ENCODE results near the gene AOPEP. TPM values are rescaled to one million over a fixed set of nuclear protein-coding genes. Genes with fewer than 3 reads are reported as not detected.

Gene AOPEP
- polyA plus RNA-seq, 2 of the 4 experiments (the other 2 are of a cell fraction): 226 to 266 TPM

- TF ChIP-seq, protein P1, sequence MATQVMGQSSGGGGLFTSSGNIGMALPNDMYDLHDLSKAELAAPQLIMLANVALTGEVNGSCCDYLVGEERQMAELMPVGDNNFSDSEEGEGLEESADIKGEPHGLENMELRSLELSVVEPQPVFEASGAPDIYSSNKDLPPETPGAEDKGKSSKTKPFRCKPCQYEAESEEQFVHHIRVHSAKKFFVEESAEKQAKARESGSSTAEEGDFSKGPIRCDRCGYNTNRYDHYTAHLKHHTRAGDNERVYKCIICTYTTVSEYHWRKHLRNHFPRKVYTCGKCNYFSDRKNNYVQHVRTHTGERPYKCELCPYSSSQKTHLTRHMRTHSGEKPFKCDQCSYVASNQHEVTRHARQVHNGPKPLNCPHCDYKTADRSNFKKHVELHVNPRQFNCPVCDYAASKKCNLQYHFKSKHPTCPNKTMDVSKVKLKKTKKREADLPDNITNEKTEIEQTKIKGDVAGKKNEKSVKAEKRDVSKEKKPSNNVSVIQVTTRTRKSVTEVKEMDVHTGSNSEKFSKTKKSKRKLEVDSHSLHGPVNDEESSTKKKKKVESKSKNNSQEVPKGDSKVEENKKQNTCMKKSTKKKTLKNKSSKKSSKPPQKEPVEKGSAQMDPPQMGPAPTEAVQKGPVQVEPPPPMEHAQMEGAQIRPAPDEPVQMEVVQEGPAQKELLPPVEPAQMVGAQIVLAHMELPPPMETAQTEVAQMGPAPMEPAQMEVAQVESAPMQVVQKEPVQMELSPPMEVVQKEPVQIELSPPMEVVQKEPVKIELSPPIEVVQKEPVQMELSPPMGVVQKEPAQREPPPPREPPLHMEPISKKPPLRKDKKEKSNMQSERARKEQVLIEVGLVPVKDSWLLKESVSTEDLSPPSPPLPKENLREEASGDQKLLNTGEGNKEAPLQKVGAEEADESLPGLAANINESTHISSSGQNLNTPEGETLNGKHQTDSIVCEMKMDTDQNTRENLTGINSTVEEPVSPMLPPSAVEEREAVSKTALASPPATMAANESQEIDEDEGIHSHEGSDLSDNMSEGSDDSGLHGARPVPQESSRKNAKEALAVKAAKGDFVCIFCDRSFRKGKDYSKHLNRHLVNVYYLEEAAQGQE (IDR thresholded peaks at IDR 0.05): no peak
- TF ChIP-seq FOSL2 (IDR thresholded peaks at IDR 0.05) (peak; percentile 49; the same call in 1 of the 2 replicates), FOSL2 (CRISPR knock-in tag; IDR thresholded peaks at IDR 0.05) (peak; percentile 80), NFE2L2 (conservative IDR thresholded peaks at IDR 0.05; ENCODE audit: low read length) (no peak), TP53 (CRISPR knock-in tag; IDR thresholded peaks at IDR 0.05) (no peak)
Observed at GRCh38 chr9:94912700-94913249, 186.3 kb downstream of the AOPEP start (continued).

- ATAC-seq (no peak), DNase-seq (ENCODE audit: low read depth in 1 of 2, low spot score in 1 of 2) (no peak), FAIRE-seq (peak; percentile 18)
- POLR2A ChIA-PET: interaction anchor here (0.5 to 8.5 kb wide), 15 partner anchors 9 to 193 kb away, joined by 3 to 93 read pairs (median 5); no protein-coding TSS in a partner anchor
- Histone ChIP-seq H3K27ac (peak overlapping the region; percentile 97 to 99), H3K4me1 (peaks cover 96% of the 10 kb centered on the region), H3K4me2 (peak overlapping the region; percentile 89), H3K4me3 (no peak overlapping the region), H3K9me3 (no peaks in the 10 kb centered on the region)
- peak; percentile 80 for TF ChIP-seq FOSB (CRISPR knock-in tag; IDR thresholded peaks at IDR 0.05)
- TF ChIP-seq HOXA7 (CRISPR knock-in tag; IDR thresholded peaks at IDR 0.05): peak; percentile 12; the same call in 1 of the 2 replicates
- TF ChIP-seq EHF (CRISPR knock-in tag; IDR thresholded peaks at IDR 0.05): no peak; the same call in 1 of the 2 replicates
- TF ChIP-seq FOXS1 (CRISPR knock-in tag; IDR thresholded peaks at IDR 0.05): 0 out of 2 replicates have a peak, but pooled peaks have one; percentile 10
- TF ChIP-seq ZNF302 (CRISPR knock-in tag; IDR thresholded peaks at IDR 0.05): peak; percentile 33; the same call in 1 of the 2 replicates
- TF ChIP-seq HEYL (CRISPR knock-in tag; IDR thresholded peaks at IDR 0.05): 0 out of 2 replicates have a peak, but pooled peaks have one; percentile 74
- TF ChIP-seq, protein P2, sequence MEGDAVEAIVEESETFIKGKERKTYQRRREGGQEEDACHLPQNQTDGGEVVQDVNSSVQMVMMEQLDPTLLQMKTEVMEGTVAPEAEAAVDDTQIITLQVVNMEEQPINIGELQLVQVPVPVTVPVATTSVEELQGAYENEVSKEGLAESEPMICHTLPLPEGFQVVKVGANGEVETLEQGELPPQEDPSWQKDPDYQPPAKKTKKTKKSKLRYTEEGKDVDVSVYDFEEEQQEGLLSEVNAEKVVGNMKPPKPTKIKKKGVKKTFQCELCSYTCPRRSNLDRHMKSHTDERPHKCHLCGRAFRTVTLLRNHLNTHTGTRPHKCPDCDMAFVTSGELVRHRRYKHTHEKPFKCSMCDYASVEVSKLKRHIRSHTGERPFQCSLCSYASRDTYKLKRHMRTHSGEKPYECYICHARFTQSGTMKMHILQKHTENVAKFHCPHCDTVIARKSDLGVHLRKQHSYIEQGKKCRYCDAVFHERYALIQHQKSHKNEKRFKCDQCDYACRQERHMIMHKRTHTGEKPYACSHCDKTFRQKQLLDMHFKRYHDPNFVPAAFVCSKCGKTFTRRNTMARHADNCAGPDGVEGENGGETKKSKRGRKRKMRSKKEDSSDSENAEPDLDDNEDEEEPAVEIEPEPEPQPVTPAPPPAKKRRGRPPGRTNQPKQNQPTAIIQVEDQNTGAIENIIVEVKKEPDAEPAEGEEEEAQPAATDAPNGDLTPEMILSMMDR (IDR thresholded peaks at IDR 0.05): no peak
- 0 out of 2 replicates have a peak, but pooled peaks have one; percentile 16 for TF ChIP-seq HOXB13 (CRISPR knock-in tag; IDR thresholded peaks at IDR 0.05; ENCODE audit: low read depth)
- peak; percentile 43; the same call in 1 of the 2 replicates for TF ChIP-seq RARB (CRISPR knock-in tag; IDR thresholded peaks at IDR 0.05)
- CTCF ChIA-PET: interaction anchor here (1.3 to 10.0 kb wide), 8 partner anchors 9 to 130 kb away, joined by 3 to 64 read pairs (median 6); no protein-coding TSS in a partner anchor
- WGBS (ENCODE audit: missing lambda C conversion rate): 11% methylated on average over 4 of the region's 4 CpGs
Observed at GRCh38 chr9:94913550-94913949, 187.1 kb downstream of the AOPEP start.

DNA sequence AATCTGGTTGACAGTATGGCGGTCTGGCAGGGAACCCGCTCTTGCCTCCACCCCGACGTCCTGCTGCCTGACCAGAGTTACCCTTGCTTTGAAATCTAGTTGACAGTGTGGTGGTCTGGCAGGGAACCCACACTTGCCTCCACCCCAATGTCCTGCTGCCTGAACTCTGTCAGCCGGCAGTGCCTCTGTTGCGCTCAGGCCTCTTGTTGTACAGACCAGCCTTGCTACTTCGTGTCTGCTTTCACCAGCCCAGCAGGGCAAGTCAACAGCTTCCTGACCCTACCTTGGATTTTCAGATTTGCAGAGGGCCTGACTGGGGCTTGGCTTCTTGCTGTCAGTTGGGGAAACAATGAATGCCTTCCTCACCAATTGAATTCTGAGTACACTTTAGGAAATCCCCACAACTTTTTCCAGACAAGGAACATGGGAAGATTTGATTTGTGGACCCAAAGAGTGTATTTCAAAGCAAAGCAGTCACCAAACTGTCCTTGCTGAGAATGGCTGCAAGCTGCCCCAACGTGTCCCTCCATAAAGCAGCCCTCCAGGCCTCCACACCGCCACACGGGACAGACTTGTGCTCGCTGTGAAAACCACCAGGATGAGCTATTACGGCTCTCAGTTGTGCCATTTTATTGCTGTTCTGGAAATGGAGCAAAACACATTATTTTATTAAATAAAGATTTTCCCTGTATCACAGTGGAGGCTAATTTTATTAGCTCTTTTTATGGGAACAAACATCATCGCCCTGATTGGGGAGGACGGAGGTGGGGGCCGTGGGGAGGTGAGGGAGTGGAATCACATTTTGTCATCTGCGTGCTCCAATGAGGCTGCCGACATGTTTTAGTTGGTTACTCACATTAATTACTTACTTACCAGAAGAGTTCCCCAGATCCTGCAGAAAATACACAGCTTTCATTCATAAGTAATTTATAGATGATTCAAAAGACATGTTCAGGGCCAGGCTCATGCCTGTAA lies 189.3 kb downstream of the AOPEP start:
- peaks cover 95% of the 10 kb centered on the region for H3K4me1 ChIP-seq
- no peak overlapping the region for H3K4me2 ChIP-seq
- no peak for ATAC-seq
- H3K9me3 ChIP-seq: no peaks in the 10 kb centered on the region
- 91% methylated on average over 15 of the region's 17 CpGs for WGBS (ENCODE audit: missing lambda C conversion rate)
- no peak overlapping the region for H3K4me3 ChIP-seq
- ChIA-PET POLR2A (no interaction called here), CTCF (interaction anchor here (0.9 to 10.0 kb wide), 5 partner anchors 87 to 132 kb away, joined by 3 to 64 read pairs (median 3); no protein-coding TSS in a partner anchor)
- DNase-seq (ENCODE audit: low read depth in 1 of 2, low spot score in 1 of 2): no peak
- peak overlapping the region; percentile 97 to 99 for H3K27ac ChIP-seq
- FAIRE-seq: no peak
- TF ChIP-seq TP53 (CRISPR knock-in tag; IDR thresholded peaks at IDR 0.05): no peak
- TF ChIP-seq CHD4 (IDR thresholded peaks at IDR 0.05; ENCODE audit: borderline replicate concordance): no peak
- no peak for TF ChIP-seq ZC3H11A (IDR thresholded peaks at IDR 0.05)
- TF ChIP-seq, protein P3, sequence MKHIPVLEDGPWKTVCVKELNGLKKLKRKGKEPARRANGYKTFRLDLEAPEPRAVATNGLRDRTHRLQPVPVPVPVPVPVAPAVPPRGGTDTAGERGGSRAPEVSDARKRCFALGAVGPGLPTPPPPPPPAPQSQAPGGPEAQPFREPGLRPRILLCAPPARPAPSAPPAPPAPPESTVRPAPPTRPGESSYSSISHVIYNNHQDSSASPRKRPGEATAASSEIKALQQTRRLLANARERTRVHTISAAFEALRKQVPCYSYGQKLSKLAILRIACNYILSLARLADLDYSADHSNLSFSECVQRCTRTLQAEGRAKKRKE (CRISPR knock-in tag; IDR thresholded peaks at IDR 0.05; ENCODE audit: low read depth): no peak
- TF ChIP-seq EHF (CRISPR knock-in tag; IDR thresholded peaks at IDR 0.05): no peak
- TF ChIP-seq FOXS1 (CRISPR knock-in tag; IDR thresholded peaks at IDR 0.05): no peak
- TF ChIP-seq, protein P4, sequence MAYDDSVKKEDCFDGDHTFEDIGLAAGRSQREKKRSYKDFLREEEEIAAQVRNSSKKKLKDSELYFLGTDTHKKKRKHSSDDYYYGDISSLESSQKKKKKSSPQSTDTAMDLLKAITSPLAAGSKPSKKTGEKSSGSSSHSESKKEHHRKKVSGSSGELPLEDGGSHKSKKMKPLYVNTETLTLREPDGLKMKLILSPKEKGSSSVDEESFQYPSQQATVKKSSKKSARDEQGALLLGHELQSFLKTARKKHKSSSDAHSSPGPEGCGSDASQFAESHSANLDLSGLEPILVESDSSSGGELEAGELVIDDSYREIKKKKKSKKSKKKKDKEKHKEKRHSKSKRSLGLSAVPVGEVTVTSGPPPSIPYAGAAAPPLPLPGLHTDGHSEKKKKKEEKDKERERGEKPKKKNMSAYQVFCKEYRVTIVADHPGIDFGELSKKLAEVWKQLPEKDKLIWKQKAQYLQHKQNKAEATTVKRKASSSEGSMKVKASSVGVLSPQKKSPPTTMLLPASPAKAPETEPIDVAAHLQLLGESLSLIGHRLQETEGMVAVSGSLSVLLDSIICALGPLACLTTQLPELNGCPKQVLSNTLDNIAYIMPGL (CRISPR knock-in tag; IDR thresholded peaks at IDR 0.05; ENCODE audit: borderline replicate concordance): no peak
- TF ChIP-seq HOXB5 (CRISPR knock-in tag; IDR thresholded peaks at IDR 0.05): no peak
- no peak for TF ChIP-seq MYC (IDR thresholded peaks at IDR 0.05; ENCODE audit: borderline replicate concordance, low read length)
- TF ChIP-seq KDM1A (IDR thresholded peaks at IDR 0.05; ENCODE audit: low read depth): no peak
- TF ChIP-seq KDM5A (IDR thresholded peaks at IDR 0.05): no peak
- TF ChIP-seq POLR2AphosphoS2 (conservative IDR thresholded peaks at IDR 0.05; ENCODE audit: low read length): no peak
- no peak for TF ChIP-seq EP300 (IDR thresholded peaks at IDR 0.05)
